K562 (cell line): ENCODE measurements around the gene TIMP2. TPM values are rescaled to one million over a fixed set of nuclear protein-coding genes. Genes with fewer than 3 reads are reported as not detected.

ENCODE experiments used
- ATAC-seq: fragments of 200-7000 bp; cut with Tn5 transposase; 3 replicates; pipeline ENCODE4 v1.9.1; 2020; ENCODE audit warnings: moderate library complexity
- BruUV-seq: library from RNA; stranded (reverse); fragments of 400-500 nt; replicated peaks from 2 replicates; lab custom pipeline; 2021; lab: Mats Ljungman, UMichigan
- CTCF ChIA-PET: fragments of 300-600 bp; formaldehyde crosslinking; extraction: SDS; loops from one replicate; lab custom pipeline; 2021; ENCODE audit warnings: low intra/inter-chr PET ratio; lab: Yijun Ruan, JAX
- POLR2A ChIA-PET: fragments of 300-600, 350-650 bp; sonication (Branson Sonifier 250); formaldehyde crosslinking; extraction: SDS; loops from one replicate; lab custom pipeline; 2021; ENCODE audit warnings: antibody characterized with exemption, inconsistent platforms; lab: Yijun Ruan, JAX
- DNase-seq, 4 experiments: peaks; one replicate each; pipeline versions ENCODE4 v3.0.0 to v3.0.0-alpha.2; 2011 to 2018; ENCODE audit warnings: low spot score in 3 of 4, mixed read lengths in 3 of 4; ENCODE audit errors: extremely low read depth in 1 of 4
- FAIRE-seq: peaks from 2 replicates; lab custom pipeline; 2011; peaks lifted over from hg19 to GRCh38; lab: Jason Lieb, UNC
- H2AFZ ChIP-seq: 2 replicates; pipeline ENCODE4 v1.6.0; 2011; ENCODE audit warnings: low read depth, low read length, control low read depth, inconsistent platforms
- H3K27ac ChIP-seq: fragments of 200-600 bp; 3 replicates; pipeline ENCODE4 v1.8.0; 2011; ENCODE audit warnings: low read depth, mild to moderate bottlenecking, control low read depth, inconsistent platforms, low read length, moderate library complexity, mixed read lengths; ENCODE audit errors: extremely low read depth
- H3K27me3 ChIP-seq, 2 experiments: fragments of 300-600 bp in 1 of 2; 2 replicates in 1 of 2; 3 replicates in 1 of 2; pipeline versions ENCODE4 v1.6.0 to v1.8.0; 2011; ENCODE audit warnings: inconsistent platforms in 2 of 2, low read length in 2 of 2, mild to moderate bottlenecking in 1 of 2, mixed read lengths in 1 of 2, moderate library complexity in 1 of 2; ENCODE audit not compliant: control insufficient read depth in 2 of 2, insufficient read depth in 2 of 2
- H3K36me3 ChIP-seq: fragments of 300-600 bp; 3 replicates; pipeline ENCODE4 v1.8.0; 2011; ENCODE audit warnings: mild to moderate bottlenecking, low read length, inconsistent platforms; ENCODE audit not compliant: control insufficient read depth, insufficient read depth
- H3K4me1 ChIP-seq, 2 experiments: fragments of 200-600 bp in 1 of 2; replicated peaks in 1 of 2; 2 replicates in 1 of 2; 3 replicates in 1 of 2; pipeline versions ENCODE4 v1.5.1 to v1.8.0; 2011; ENCODE audit warnings: inconsistent platforms in 2 of 2, low read length in 2 of 2, mild to moderate bottlenecking in 1 of 2, mixed read lengths in 1 of 2, moderate library complexity in 1 of 2; ENCODE audit not compliant: control insufficient read depth in 2 of 2, insufficient read depth in 2 of 2
- H3K4me2 ChIP-seq: 2 replicates; pipeline ENCODE4 v1.6.1; 2011; ENCODE audit warnings: low read length, control low read depth, inconsistent platforms, mixed read lengths; ENCODE audit not compliant: insufficient read depth
- H3K4me3 ChIP-seq: fragments of 200-600 bp; sonication (generic), shearing (Covaris generic); 2 replicates; pipeline ENCODE4 v1.5.1; 2016; ENCODE audit warnings: control low read depth, inconsistent platforms
- H3K79me2 ChIP-seq: fragments of 200-600 bp; 3 replicates; pipeline ENCODE4 v1.8.0; 2011; ENCODE audit warnings: low read length, inconsistent platforms; ENCODE audit not compliant: control insufficient read depth, insufficient read depth
- H3K9ac ChIP-seq, 2 experiments: 2 replicates each; pipeline versions ENCODE4 v1.6.0 to v1.6.1; 2011; ENCODE audit warnings: low read depth in 2 of 2, low read length in 2 of 2, control low read depth in 1 of 2, inconsistent platforms in 1 of 2, mild to moderate bottlenecking in 1 of 2, mixed read lengths in 1 of 2; ENCODE audit not compliant: insufficient read depth in 1 of 2
- H3K9me1 ChIP-seq: one replicate; pipeline ENCODE4 v1.6.0; 2011; ENCODE audit warnings: inconsistent platforms, mild to moderate bottlenecking, low read length, moderate library complexity; ENCODE audit not compliant: control insufficient read depth, insufficient read depth
- H3K9me3 ChIP-seq: replicated peaks from 2 replicates; pipeline ENCODE4 v1.5.1; 2011; ENCODE audit warnings: low read depth, low read length, inconsistent platforms; ENCODE audit not compliant: control insufficient read depth, insufficient read depth
- H4K20me1 ChIP-seq: replicated peaks from 2 replicates; pipeline ENCODE4 v1.6.1; 2011; ENCODE audit warnings: low read length, inconsistent platforms, mixed read lengths; ENCODE audit not compliant: control insufficient read depth, insufficient read depth
- ARHGAP35 ChIP-seq: fragments of 450-650 bp; IDR thresholded peaks from 2 replicates; pipeline ENCODE4 v1.6.1; 2018; ENCODE audit not compliant: partially characterized antibody
- BHLHE40 ChIP-seq: IDR thresholded peaks from 2 replicates; pipeline ENCODE4 v1.6.1; 2011; ENCODE audit warnings: low read length, improper control_type of control experiment
- BMI1 ChIP-seq: fragments of 150-350 bp; IDR thresholded peaks from 2 replicates; pipeline ENCODE4 v1.6.1; 2014; ENCODE audit warnings: low read length
- DIDO1 ChIP-seq: fragments of 450-650 bp; IDR thresholded peaks from 2 replicates; pipeline ENCODE4 v1.6.1; 2016; ENCODE audit warnings: low read depth, missing biosample characterization, missing genetic modification characterization
- HDAC8 ChIP-seq: fragments of 450-650 bp; IDR thresholded peaks from 2 replicates; pipeline ENCODE4 v1.6.1; 2016; ENCODE audit warnings: mild to moderate bottlenecking, missing genetic modification characterization, moderate library complexity, missing compliant biosample characterization
- POLR2H ChIP-seq: IDR thresholded peaks from 2 replicates; pipeline ENCODE4 v1.6.1; 2016; ENCODE audit warnings: missing genetic modification characterization, low read depth, mild to moderate bottlenecking, control low read depth, missing compliant biosample characterization, moderate library complexity
- SIN3B ChIP-seq: fragments of 450-650 bp; IDR thresholded peaks from 2 replicates; pipeline ENCODE4 v1.6.1; 2017; ENCODE audit warnings: low read depth, mild to moderate bottlenecking, moderate library complexity
- SMC3 ChIP-seq: conservative IDR thresholded peaks from 2 replicates; pipeline ENCODE4 v1.6.1; 2011; ENCODE audit warnings: low read depth, low read length, improper control_type of control experiment; ENCODE audit not compliant: insufficient read depth
- TRIM28 ChIP-seq: fragments of 450-650 bp; IDR thresholded peaks from 2 replicates; pipeline ENCODE4 v1.6.1; 2017
- ZNF165 ChIP-seq: fragments of 250-450 bp; sonication (Bioruptor Pico); IDR thresholded peaks from 2 replicates; pipeline ENCODE4 v1.4.0; 2020; ENCODE audit warnings: borderline replicate concordance
- ZNF175 ChIP-seq: fragments of 200-800 bp; sonication (Bioruptor generic); IDR thresholded peaks from 2 replicates; pipeline ENCODE4 v1.6.1; 2016; ENCODE audit warnings: low read depth, mild to moderate bottlenecking, missing genetic modification characterization, missing compliant biosample characterization
- ZNF589 ChIP-seq: fragments of 200-800 bp; sonication (Bioruptor generic); IDR thresholded peaks from 2 replicates; pipeline ENCODE4 v1.6.1; 2016; ENCODE audit warnings: low read depth, missing genetic modification characterization, missing compliant biosample characterization
- ZNF707 ChIP-seq: fragments of 250-450 bp; sonication (Bioruptor Pico); conservative IDR thresholded peaks from 2 replicates; pipeline ENCODE4 v1.8.0; 2022; ENCODE audit warnings: inconsistent platforms, mild to moderate bottlenecking, moderate library complexity
- ZNF717 ChIP-seq: fragments of 250-450 bp; sonication (Bioruptor Pico); IDR thresholded peaks from 2 replicates; pipeline ENCODE4 v1.5.0; 2021
- WGBS: fragments of 100-300 bp; shearing (Covaris generic); methylation state at CpG from one replicate; pipeline ENCODE4 v1.1.6; 2016; ENCODE audit warnings: low coverage, mixed read lengths; ENCODE audit not compliant: insufficient coverage; ENCODE audit errors: missing lambda C conversion rate; 5-methylcytosine and 5-hydroxymethylcytosine counted together
- in situ Hi-C: fragments of 300-500 bp; cut with MboI; formaldehyde crosslinking; loops from 4 replicates; pipeline ENCODE4 v1.15.0; 2018; ENCODE audit warnings: inconsistent platforms, mixed read lengths
- intact Hi-C: fragments of 100-400 bp; cut with micrococcal nuclease; formaldehyde crosslinking; loops from 2 replicates; pipeline ENCODE4 v1.14.2; 2022
- polyA plus RNA-seq, 8 experiments: library from polyadenylated mRNA; depleted of rRNA in 4 of 8; stranded (reverse) in 5 of 8; unstranded in 3 of 8; fragments of >200 nt; fragmentation: Nextera tagmentation in 2 of 8; fragmentation: Illumina TruSeq in 1 of 8; extraction: Ambion mirVana in 2 of 8; extraction: Trizol in 1 of 8; gene quantifications; 2 replicates each; pipeline versions ENCODE4 v1.2.1 to v1.2.3, GENCODE V29; 2011 to 2014; ENCODE audit warnings: inconsistent platforms in 1 of 8, missing spikeins in 1 of 8
- total RNA-seq, 7 experiments: library from RNA; depleted of rRNA in 6 of 7; stranded (reverse); fragments of >200 nt in 6 of 7; fragmentation: Illumina TruSeq in 2 of 7; extraction: Trizol in 2 of 7; gene quantifications; 2 replicates each; pipeline versions ENCODE4 v1.2.1 to v1.2.3, GENCODE V29; 2011 to 2021; ENCODE audit warnings: low replicate concordance in 1 of 7
- TF ChIP-seq, protein P1 (sequence below): IDR thresholded peaks from 3 replicates; pipeline ENCODE4 v1.6.1; 2011; ENCODE audit warnings: borderline replicate concordance, mild to moderate bottlenecking, moderate library complexity; ENCODE audit not compliant: insufficient read length; ENCODE audit errors: extremely low read depth

Gene TIMP2
- total and polyA plus RNA-seq, 9 of the 15 experiments (the other 6 are each of a cell fraction or from before 2014, with no cell fraction given), result 0.55 TPM; not detected in 8

DNA sequence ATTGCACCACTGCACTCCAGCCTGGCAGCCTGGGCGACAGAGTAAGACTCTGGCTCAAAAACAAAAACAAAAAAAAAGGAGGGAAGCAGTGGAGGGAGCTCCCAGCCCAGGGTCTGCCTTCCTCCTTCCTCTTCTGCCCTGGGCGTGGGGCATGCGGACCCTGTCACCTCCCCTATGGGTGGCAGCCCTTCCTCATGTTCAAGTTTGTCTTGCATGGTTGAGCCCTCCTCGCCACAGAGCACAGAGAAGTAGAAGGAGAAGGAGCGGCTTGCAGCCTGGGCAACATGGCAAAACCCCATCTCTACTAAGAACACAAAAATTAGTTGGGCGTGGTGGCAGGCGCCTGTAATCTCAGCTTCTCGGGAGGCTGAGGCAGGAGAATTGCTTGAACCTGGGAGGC, 21.4 kb upstream of the TIMP2 start:
- 0% methylated on average over 7 of the region's 8 CpGs for WGBS
- POLR2A ChIA-PET, result no interaction called here
- H3K27me3 ChIP-seq, result peaks cover 32 to 72% of the 10 kb centered on the region in 2 experiments
- H3K4me1 ChIP-seq, result no peaks in the 10 kb centered on the region
- H3K4me3 ChIP-seq, result no peak overlapping the region
- CTCF ChIA-PET, result no interaction called here
- TF ChIP-seq ZNF717 (no peak), ARHGAP35 (no peak), DIDO1 (tag) (no peak)
- no peak overlapping the region for H3K4me2 ChIP-seq
- ATAC-seq, result no peak
- BruUV-seq, result no TSS peak
- no peaks in the 10 kb centered on the region; the same call in 1 of the 2 replicates for H4K20me1 ChIP-seq
- H3K36me3 ChIP-seq, result no peaks in the 10 kb centered on the region
- H3K9me1 ChIP-seq, result no peaks in the 10 kb centered on the region
- no peak overlapping the region for H3K27ac ChIP-seq
- intact Hi-C loops (no loop called here), in situ Hi-C loops (no loop called here)
- H3K9ac ChIP-seq, result no peak overlapping the region
- no peak overlapping the region for H2AFZ ChIP-seq
- no peaks in the 10 kb centered on the region for H3K9me3 ChIP-seq
- DNase-seq, result no peak
- no peaks in the 10 kb centered on the region for H3K79me2 ChIP-seq
- no peak for FAIRE-seq

DNA sequence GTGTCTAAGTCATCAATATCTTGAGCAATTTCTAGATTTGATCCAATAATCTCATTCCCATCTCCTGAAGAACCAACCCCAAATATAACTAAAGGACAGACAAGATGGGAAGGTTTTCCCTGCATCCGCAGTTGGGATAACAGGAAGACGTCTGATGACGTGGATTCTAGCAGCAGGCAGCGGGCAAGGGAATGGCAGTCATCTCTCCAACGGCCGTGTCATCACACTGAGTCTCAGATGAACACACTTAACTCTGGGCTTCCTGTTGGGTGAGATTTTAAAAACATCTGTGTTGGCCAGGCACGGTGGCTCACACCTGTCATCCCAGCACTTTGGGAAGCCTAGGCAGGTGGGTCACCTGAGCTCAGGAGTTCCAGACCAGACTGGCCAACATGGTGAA, 20.9 kb upstream of the TIMP2 start:
- H3K4me1 ChIP-seq, result no peaks in the 10 kb centered on the region
- ATAC-seq (no peak), FAIRE-seq (no peak), DNase-seq (no peak)
- in situ Hi-C loops, result no loop called here
- intact Hi-C loops, result no loop called here
- no peaks in the 10 kb centered on the region for H3K79me2 ChIP-seq
- 1% methylated on average over 7 of the region's 7 CpGs for WGBS
- ChIA-PET POLR2A (no interaction called here), CTCF (no interaction called here)
- H3K27ac ChIP-seq, result no peak overlapping the region
- no TSS peak for BruUV-seq
- H3K9me1 ChIP-seq, result no peaks in the 10 kb centered on the region
- H3K27me3 ChIP-seq, result peaks cover 28 to 67% of the 10 kb centered on the region in 2 experiments
- H3K4me3 ChIP-seq, result no peak overlapping the region
- H3K36me3 ChIP-seq, result no peaks in the 10 kb centered on the region
- H3K4me2 ChIP-seq, result no peak overlapping the region
- H3K9ac ChIP-seq, result no peak overlapping the region
- no peak overlapping the region for H2AFZ ChIP-seq
- no peaks in the 10 kb centered on the region; the same call in 1 of the 2 replicates for H4K20me1 ChIP-seq
- no peaks in the 10 kb centered on the region for H3K9me3 ChIP-seq
- TF ChIP-seq ZNF165 (CRISPR knock-in tag) (no peak), ZNF589 (no peak), ZNF175 (CRISPR knock-in tag) (no peak), TRIM28 (no peak), BMI1 (no peak), BHLHE40 (no peak), SMC3 (no peak), ZNF707 (CRISPR knock-in tag) (no peak), HDAC8 (tag) (no peak), POLR2H (tag) (no peak), SIN3B (no peak)
- TF ChIP-seq, protein P1, sequence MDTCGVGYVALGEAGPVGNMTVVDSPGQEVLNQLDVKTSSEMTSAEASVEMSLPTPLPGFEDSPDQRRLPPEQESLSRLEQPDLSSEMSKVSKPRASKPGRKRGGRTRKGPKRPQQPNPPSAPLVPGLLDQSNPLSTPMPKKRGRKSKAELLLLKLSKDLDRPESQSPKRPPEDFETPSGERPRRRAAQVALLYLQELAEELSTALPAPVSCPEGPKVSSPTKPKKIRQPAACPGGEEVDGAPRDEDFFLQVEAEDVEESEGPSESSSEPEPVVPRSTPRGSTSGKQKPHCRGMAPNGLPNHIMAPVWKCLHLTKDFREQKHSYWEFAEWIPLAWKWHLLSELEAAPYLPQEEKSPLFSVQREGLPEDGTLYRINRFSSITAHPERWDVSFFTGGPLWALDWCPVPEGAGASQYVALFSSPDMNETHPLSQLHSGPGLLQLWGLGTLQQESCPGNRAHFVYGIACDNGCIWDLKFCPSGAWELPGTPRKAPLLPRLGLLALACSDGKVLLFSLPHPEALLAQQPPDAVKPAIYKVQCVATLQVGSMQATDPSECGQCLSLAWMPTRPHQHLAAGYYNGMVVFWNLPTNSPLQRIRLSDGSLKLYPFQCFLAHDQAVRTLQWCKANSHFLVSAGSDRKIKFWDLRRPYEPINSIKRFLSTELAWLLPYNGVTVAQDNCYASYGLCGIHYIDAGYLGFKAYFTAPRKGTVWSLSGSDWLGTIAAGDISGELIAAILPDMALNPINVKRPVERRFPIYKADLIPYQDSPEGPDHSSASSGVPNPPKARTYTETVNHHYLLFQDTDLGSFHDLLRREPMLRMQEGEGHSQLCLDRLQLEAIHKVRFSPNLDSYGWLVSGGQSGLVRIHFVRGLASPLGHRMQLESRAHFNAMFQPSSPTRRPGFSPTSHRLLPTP, result no peak
